Stromal cell of bone marrow (primary cell): ENCODE measurements around the gene ATP6V1B1.

ENCODE experiments used
- DNase-seq: peaks from one replicate; pipeline ENCODE4 v3.0.0-alpha.2; 2012; ENCODE audit warnings: low read depth

ATP6V1B1 gene

GRCh38 chr2:70935468-70936164 lies at the start of gene ATP6V1B1:
TSS of gene ATP6V1B1 (plus strand) at chr2:70935900. CDS start at chr2:70935955, 55 bp downstream.
- DNase-seq, result no peak

DNA sequence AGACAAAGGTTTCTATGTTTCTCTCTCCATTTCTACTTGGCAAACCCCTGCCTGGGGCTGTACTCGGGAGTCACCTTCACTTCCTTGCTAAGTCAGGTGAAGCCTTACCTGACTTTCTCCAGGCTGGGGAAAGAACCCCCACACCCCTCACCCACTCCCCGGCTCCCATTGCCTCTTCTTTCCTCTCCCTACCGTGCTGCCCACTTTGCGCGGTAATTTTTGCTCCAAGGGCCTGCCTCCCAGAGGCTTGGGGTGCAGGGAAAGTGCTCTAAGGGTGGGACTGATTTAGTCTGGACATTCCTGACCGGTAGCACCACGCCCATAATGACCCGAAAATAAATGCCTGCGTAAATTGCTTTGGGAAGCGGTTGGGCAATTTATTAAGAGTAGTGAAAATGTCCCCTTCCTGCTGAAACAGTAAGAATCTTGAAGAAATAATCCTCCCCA lies 49.1 kb upstream of the ATP6V1B1 start:
- DNase-seq, result no peak

DNA sequence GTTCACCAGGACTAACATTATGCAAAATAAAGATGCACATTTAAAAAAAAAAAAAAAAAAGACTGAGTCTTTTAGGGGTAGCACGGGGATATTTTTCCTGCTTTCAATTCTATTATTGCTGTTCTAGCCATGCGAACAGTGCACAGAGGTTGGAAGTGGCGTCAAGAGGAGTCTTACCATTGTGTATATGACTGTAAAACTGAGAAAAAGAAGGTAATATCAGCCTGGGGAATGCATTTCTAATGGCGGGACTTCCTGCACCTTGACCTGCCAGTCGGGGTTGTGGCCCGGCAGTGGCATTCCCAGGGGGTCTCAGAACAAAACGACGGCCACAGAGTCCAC lies 48.5 kb upstream of the ATP6V1B1 start:
- no peak for DNase-seq

DNA sequence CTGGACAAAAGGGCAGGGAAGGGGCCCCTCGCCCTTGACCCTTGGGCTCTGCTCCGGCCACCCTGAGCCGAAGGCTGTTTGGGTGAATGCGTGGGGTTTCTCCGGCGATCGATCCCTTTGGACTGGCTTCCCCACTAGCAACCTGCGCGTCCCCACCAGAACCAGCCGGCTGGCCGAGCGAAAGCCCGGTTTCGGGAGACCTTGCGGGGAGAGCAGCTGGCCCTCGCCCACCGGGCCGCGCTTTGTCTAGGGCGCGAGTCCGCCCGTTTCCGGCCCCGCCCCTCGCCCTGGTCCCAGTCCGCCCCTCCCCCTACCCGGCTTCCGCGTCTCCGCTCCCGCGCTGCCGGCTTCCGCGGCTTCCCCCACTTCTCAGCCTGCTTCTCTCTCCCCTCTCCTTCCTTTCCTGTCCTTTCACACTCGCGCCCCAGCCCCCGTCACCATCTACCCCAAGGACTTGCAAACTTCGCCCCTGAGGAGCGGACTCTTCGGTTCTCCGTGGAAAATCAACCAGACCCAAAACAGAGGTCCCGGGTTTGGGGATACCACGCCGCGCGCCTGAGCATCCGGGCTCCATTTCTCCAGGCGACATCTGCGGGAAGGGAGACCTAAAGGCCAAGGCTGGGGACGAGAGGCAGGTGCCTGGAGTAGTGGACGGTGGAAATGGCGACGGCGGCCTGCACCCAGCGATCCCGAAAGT lies 48.0 kb upstream of the ATP6V1B1 start:
- DNase-seq, result no peak

- DNase-seq, result no peak
These were observed 47.3 kb upstream of the ATP6V1B1 start for GRCh38 chr2:70888366-70888922.

GRCh38 chr2:70888923-70889715 lies 46.6 kb upstream of the ATP6V1B1 start:
- no peak for DNase-seq

GRCh38 chr2:70889716-70890037 lies 46.0 kb upstream of the ATP6V1B1 start:
- no peak for DNase-seq

- DNase-seq, result no peak
These were observed 45.1 kb upstream of the ATP6V1B1 start for GRCh38 chr2:70890469-70891065.

DNA sequence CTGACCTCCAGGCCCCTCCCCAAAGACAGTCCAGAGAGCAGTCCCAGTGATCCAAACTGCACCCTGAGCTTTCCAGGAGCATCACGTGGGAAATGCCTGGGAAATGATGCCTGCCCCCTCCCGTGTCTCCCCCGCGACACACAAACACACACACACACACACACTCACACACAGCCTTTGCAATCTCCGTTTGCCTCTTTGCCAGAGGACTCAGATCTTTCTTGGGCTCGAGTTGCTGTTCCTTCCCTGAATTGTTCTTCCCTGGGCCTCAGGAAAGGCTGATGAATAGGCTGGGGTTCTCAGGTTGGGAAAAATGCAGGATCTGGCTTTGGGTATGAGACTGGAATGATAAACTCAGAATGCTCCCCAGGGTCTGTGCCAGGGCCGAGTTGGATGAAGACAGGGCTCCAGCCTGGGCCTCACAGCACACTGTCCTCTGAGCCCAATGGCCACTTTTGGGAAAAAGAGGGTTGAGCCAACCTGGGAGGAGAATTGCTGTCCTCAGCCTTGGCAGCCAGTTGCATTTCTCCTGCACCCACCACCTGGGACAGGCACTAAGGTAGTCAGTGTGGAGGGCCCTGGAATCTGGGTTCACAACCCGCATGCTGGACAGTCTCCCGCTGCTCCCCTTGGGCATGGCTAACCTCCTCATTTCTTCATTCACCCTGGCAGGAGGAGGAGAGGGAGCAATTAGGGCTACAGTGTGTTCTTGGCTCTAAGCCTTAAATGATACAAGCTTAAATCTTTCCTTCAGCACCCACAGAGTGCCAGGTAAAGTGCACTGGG lies 43.9 kb upstream of the ATP6V1B1 start:
- DNase-seq, result no peak

- no peak for DNase-seq
These were observed 43.0 kb upstream of the ATP6V1B1 start for GRCh38 chr2:70892750-70893149.

DNA sequence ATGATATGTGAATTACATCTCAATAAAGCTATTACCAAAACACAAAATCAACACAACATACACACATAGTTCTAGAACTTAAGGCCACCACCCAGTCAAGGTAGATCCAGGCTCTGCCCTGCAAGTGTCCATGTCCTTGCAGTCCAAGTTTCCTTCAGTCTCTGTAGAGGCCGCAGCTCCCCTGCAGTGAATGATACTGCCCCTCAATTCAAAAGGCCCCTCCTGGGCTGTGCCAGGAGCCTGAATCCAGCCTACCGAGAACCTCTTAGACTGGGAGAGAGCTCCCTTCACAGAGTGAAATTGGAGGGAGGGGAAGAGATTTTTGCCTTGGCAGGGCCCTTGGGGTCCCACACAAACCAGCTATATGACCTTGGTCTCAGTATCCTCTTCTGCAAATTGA lies 42.5 kb upstream of the ATP6V1B1 start:
- no peak for DNase-seq

DNA sequence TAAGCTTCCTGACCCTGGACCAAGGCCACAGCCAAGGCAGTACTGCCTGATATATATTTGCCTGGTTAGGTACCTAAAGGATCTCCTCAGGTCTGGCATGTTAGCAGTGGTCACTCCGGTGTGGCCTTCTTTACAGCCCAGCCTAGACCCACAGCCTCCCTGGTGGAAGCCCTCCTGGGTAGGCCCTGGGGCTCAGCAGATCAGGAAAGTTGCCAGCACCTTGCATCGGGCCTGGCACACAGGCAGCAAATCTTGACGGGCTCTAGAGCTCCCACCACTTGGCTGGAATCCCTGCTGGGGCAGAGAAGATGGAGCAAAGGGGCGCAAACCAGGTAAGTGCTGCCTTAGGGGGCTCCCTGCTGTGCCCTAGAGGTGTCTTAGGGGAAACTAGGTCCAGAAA lies 40.9 kb upstream of the ATP6V1B1 start:
- no peak for DNase-seq

DNA sequence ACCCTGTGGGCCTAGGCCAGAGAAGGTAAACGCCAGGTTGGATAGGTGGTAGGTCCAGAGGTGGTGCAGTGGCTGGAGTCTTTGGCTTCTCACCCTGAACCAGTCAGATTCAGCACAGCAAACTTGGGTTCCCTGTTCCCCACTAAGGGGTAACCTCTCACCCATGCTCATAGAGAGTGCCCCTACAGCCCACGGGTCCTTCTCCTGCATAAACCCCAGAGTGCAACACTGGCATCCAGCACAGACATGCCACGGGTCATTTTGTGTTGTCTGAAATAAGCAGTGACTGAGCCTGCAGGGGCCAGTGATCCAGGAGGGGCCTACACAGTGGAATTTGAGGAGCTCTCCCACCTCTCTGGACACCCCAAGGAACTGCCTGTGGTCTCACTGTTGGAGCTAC lies 40.5 kb upstream of the ATP6V1B1 start:
- no peak for DNase-seq

DNA sequence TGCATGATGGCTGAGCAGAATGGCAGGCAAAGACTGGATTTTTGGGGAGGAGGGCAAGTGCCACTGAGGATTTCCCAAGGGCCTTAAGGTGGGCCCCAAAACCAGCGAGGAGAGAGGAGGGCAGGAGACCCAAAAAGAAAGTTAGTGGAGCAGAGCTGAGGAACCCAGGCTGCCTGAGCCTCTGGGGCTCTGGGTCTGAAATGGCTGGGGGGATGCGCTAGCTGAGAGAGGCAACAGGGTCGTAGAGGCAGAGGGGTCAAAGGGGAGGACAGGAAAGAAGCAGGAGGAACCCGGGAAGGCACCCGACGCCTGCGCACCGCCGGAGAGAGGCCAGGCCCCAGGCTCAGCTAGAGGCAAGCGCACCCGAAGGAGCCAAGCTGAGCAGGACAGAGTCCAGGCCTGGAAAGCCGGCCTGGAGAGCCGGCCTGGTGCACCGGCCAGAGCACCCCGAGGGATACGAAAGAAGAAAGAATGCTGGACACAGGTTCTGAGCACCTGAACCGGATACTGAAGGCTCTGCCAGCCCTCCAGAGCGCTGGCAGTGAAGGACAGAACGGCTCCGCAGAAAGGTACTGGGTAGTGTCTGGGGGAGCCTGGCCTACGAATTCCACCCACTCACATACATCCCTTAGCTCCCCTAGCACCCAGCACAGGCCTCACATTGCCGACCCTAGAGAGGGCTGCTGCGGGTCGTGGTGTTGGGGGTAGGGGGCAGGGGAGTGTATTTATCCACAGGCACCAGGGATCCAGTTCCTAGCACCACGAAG lies 39.5 kb upstream of the ATP6V1B1 start:
- no peak for DNase-seq

- no peak for DNase-seq
These were observed 38.9 kb upstream of the ATP6V1B1 start for GRCh38 chr2:70896765-70897202.

DNA sequence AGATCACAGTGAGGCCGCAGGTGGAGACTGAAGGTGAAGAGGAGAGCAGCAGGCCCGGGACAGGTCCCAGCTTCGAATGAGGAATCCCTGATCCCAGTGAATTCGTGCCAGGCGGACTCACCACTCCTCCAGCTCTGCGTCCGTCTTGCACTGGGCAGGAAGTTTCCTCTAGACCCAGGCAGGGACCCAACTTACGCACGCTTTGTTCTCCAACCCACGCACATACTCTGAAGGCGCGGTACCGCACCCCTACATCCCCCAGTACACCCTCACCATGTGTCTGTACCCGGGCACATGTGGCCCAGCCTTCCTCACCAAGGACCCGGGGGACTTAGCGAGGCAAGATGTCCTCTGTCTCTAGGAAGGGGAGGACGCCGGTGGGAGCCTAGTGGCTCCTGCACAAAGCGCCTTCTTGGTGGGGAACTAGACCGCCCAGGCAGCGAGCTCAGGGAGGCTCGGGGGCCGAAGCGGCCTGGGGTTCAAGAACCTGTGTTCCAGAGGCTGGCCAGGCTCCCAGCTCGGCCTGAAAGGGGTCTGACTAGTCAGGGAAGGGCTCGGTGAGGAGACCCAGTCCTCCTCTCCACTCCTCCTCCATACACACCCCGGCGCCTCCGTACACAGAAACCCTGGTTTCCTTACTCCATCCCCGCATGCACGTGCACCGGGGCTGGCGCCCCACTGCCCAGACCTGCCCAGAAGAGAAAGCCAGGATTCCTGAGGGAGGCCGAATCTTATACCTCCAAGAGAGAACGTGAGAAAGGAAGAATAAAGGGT lies 38.3 kb upstream of the ATP6V1B1 start:
- no peak for DNase-seq

DNA sequence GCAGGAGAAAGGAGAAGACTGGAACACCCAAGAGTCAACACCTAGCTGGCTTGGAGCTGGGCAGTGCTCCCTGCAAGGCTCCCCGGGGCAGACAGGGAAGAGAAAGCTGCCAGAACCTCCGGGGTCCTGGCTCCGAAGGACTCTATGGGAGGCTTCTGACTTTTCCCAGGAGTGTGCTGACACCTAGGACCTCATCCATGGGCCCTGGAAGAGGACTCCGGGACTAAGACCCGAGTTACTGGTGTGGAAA lies 37.8 kb upstream of the ATP6V1B1 start:
- DNase-seq, result no peak

GRCh38 chr2:70898363-70899240 lies 37.1 kb upstream of the ATP6V1B1 start:
- no peak for DNase-seq
